GM15510 (cell line): ENCODE data around the gene OPN4.

Source experiments
- POLR2A ChIP-seq: IDR thresholded peaks from 3 replicates; pipeline ENCODE4 v1.6.1; 2011; ENCODE audit warnings: borderline replicate concordance; ENCODE audit not compliant: insufficient read length; ENCODE audit errors: extremely low read depth

Gene OPN4

DNA sequence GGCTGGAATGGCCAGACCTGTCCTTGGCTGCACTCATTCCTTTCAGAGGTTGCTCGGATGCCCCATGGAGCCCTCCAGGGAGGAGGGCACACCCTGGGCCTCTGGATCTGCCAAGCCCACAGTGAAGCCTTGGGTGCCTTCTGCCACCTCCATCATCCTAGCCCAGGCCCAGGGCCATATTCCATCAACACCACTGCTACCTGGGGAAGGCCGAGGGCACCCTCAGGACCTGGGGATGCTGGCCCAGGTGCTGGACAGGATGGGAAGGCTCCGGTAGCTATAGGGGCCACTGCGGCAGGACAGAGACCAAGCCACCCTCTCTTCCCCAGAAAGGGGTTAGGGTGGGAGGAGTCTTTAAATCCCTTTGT lies 810 bp downstream of the OPN4 start:
- no peak for TF ChIP-seq POLR2A

DNA sequence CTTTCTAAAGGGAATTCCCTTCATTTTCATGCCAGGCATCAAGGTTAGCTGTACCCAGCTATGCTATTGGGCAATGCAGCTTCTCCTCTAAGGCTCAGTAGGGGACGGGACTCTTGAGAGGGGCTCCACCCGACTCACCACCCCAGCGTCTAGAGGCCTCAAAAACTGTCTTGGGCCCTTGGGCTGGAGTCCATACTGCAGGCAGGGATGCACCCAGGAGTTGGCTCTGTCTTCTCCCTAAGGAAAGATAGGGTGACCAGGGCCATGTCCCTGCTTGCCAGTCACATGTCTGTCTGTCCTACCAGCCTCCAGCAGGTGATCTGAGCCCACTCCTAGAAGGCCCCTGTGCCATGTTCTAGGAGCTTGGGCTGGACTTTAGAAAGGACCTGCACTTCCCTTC lies 1.2 kb downstream of the OPN4 start:
- TF ChIP-seq POLR2A = no peak

DNA sequence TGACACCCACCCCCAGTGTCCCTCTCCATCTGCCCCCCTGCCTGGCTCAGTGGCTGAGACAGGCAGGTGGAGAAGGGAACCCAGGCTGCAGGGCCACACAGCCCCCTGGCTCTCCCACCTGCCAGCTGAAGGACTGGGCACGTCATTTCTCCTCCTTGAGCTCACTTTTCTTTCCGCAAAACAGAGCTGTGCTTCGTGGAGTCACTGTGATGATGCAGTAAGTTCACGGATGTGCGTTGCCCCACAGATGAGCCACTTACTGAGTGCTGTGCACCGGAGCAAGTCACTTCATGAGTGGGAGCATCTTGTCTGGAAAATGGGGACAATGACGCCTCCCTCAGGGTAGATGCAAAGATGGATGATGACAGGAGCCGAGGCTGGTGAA lies 2.7 kb downstream of the OPN4 start:
- TF ChIP-seq POLR2A = no peak

DNA sequence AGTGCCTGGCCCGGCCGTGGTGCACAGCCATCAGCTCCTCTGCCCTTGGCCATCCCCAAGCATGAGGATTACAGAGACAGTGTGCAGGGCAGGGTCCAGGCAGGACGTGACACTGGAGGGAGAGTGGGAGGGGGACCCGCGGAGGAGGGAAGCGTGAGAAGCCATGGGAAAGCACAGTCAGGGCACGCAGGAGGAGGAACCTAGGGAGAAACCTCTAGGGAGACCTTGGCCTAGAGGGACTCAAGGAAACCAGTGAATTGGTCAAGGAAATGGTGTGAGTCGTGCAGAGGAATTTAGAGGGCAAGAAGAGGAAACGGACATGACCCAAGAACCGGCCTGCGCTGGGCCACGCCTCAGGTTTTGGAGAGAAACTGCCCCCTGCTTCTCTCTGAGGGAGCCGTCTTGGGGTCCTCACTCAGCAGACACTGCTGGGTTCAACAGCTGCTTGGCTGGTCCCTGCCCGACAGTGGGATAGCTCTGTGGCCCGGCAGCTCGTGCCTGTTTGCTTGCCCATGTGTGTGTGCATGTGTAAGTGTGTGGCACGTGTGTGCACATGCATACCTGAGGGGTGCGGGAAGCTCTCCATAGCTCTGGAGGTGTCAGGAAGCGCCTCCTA lies 3.2 kb downstream of the OPN4 start:
- TF ChIP-seq POLR2A = no peak

DNA sequence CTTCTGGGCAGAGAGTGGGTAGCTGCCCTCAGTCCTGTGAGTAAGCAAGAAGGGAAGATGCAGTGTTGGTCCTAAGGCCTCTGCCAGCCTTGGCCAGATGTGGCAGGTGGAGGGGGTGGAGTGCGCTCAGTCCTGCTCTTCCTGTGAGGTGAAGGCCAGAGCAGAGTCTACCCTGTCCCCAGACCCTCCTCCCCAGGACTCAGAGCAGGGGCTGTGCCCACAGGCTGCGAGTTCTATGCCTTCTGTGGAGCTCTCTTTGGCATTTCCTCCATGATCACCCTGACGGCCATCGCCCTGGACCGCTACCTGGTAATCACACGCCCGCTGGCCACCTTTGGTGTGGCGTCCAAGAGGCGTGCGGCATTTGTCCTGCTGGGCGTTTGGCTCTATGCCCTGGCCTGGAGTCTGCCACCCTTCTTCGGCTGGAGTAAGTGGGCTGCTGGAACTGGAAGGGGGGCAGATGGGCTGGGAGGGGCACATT lies 4.0 kb downstream of the OPN4 start:
- TF ChIP-seq POLR2A = no peak

DNA sequence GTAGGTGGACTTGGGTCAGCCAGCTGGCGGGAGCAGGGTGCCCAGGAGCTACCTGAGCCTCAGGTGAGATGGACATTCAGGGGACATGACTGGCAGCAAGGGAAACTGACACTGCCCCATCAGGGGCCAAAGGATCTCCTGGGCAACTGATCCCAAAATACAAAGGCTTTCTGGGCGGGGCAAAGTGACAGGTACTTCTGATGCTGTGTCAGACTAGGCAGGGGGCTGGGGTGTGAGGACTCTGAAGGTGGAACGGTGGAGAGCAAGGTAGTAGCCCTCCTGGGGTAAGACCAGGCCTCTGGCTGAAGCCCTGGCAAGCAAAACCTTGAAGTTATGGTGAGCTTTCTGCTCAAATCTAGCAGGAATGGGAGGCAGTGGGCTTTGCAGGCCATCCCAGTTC lies 4.4 kb downstream of the OPN4 start:
- no peak for TF ChIP-seq POLR2A

DNA sequence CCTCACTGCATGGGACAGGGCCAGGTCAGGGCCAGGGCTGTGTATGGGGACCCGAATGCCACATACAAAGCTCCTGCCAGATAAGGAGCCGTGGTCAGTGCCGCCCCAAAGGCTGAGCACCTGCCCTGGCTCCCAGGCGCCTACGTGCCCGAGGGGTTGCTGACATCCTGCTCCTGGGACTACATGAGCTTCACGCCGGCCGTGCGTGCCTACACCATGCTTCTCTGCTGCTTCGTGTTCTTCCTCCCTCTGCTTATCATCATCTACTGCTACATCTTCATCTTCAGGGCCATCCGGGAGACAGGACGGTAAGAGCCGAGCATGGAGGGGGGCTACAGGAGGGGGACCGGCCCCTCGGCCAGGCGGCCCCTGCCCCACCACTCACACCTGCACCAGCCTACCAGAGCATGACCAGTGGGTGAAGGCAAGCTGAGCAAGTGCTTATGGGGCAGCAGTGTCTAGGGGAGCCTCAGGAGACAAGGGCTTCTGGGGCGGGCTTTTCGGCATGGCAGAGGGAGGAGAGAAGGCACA lies 4.9 kb downstream of the OPN4 start:
- TF ChIP-seq POLR2A = no peak

DNA sequence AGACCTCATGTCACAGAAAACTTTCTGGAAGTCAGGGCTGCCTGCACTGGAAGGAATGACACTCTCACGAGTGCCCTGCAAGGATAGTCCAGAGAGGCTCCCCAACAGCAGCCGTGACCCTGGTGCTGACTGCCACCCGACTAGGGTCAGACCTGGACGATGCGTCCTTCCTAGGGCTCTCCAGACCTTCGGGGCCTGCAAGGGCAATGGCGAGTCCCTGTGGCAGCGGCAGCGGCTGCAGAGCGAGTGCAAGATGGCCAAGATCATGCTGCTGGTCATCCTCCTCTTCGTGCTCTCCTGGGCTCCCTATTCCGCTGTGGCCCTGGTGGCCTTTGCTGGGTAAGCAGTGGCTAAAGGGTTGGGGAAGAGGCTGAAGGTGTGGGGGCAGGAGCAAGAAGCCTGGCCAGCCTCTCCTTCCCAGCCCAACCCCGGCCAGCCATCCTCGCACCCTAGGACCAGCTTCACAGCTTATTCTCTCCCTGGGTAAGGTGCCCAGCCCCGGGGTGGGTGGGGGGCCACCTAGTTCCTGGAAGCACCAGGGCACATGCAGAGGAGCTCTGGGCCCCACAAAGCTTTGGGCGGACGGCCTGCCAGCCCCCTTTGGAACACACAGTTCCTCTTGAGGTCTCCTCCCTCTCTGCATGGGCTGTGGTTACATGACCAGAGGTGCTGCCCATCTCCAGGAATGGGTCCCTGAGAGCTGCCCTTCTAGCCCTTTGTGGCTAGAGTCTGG lies 5.5 kb downstream of the OPN4 start:
- TF ChIP-seq POLR2A = no peak

DNA sequence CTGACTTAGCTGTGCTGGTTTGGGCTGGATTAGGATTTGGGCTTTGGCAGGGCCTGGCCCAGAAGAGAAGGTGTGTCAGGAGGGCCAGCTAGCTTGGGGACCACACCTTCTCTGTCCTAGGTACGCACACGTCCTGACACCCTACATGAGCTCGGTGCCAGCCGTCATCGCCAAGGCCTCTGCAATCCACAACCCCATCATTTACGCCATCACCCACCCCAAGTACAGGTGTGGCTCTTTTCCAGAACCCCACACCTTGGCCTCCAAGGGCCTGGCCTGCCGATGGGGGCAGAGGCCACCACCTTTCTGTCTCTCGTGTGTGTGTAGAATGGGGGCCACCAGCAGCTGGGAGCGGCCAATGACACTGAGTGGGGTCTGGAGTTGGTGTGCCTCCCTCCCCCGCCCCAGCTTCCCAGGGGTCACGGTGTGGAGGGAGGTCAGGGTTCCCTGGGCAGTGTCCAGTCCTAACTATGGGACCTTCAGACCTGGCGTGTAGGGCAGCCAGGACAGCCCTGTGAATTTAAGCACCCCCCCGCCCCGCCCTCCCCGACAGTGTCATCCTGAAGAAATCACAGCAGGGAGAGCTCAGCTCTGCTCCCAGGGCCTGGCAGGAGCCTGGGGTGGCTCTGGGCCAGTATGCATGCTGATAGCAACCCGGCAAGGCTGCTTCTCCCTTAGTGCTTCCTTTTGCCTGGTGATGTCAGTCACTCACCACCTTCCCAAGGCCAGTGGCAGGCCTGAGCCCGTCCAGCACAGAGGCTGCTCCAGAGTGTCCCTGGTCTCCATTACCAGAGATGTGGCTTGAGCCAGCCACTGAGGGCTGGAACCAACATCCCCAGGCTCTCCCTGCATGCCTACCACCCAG lies 7.0 kb downstream of the OPN4 start:
- TF ChIP-seq POLR2A = no peak

DNA sequence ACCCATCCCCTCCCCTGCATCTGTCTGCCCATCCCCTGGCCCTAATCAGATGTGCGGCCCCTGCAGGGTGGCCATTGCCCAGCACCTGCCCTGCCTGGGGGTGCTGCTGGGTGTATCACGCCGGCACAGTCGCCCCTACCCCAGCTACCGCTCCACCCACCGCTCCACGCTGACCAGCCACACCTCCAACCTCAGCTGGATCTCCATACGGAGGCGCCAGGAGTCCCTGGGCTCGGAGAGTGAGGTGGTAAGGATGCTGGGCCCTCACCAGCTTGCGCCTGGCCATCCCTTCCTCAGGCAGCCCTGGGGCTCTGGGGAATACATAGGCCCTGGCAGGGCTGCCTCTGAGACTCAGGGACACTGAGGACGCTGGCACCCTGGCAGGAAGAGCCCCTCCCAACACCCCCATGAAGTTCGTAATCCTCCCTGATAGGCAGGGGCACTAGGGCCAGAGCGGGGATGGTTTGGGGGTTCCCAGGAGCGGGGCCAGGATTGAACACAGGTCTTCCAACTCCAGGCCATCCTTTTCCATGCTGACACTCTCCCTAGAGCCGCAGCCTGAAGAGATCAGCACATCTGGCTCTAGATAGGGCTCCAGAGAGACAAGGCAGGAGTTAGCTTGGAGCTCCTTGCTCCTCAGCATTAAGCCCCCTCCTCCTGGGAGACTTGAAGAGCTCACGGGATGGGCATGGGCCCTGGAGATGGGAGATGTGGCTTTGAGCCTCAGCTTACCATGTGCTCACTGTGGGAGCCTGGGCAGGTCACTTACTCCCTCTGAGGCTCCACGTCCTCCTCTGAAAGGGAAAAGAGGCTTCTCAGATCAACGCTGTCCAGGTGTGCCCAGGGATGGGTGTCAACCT lies 8.1 kb downstream of the OPN4 start:
- no peak for TF ChIP-seq POLR2A

DNA sequence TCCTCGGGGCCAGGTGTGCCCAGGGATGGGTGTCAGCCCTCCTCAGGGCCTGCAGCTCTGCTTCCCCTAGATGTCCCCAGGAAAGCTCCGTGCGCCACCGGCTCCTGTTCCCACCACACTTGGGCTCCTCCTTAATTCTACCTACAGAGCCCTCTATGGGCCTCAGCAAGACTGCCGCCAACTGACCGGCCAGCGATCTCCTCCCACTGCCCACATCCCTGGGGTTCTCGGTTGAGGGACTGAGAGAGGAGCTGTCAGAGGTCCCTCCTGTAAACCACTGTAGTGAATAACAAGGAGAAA lies 8.6 kb downstream of the OPN4 start:
- no peak for TF ChIP-seq POLR2A

DNA sequence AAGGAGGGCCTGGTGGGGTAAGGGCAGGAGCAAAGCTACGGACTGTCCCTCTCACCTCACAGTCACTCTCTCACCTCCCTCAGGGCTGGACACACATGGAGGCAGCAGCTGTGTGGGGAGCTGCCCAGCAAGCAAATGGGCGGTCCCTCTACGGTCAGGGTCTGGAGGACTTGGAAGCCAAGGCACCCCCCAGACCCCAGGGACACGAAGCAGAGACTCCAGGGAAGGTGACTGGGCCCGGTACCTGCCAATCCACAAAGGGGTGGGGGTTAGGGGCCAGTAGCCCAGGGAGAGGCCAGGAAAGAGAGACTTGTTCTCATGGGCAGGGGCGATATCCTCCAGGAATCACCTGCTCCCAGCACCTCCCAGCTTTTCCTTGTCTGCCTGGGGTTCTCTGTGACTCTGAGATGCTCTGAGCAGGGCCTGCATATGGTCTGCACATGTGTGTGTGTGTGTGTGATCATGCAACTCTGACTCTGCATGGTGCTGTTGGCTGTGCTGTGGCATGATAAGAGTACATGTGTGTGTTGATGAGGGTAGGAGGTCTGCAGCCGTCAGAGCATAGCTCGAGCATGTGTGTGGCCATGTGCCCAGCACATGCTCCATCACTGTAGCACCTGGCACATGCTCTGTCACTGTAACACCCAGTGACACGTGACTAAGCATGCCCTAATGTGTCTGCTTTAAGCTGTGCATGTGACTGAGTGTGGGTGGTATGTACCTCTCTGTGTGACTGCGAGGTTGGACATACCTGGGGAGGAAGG lies 9.4 kb downstream of the OPN4 start:
- TF ChIP-seq POLR2A = no peak

DNA sequence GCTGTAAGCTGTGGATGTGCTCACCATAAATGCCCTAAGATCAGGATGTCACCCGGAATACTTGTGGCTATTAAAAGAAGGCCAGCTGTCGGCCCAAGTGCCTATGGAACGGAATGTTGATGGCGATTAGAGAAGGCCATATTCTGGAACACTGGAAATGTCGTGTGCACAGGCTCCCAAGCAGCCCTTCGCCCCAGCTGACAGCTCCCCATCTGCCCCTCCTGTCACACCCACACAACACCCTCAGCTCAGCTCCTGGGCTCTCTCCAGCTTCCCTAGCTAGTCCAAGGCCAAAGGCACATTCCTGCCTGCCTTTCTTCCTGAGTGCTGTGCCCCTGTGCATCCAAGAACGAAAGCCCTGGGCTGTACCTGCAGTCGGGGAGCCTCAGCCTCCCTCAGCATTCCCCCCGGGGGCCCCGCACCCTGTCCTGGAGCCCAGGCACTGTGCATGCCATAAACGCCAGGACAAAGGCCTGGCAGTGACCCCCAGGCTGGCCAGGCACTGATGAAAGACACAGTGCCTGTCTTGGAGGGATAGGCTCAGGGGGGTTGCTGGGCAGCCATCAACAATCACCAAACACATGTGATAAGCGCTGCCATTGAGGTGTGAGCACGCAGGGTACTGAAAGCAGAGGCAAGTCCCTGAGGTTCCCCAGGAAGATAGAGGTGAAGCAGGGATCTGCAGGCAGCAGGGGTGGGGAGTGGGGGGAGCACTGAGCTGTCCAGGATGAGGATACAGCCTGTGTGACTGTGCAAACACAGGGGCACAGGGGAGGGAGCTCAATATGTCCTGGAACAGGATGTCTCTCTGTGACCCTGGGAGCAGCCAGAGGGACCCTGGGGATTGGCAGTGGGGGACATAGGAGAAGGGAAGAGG lies 10.2 kb downstream of the OPN4 start:
- TF ChIP-seq POLR2A = no peak

DNA sequence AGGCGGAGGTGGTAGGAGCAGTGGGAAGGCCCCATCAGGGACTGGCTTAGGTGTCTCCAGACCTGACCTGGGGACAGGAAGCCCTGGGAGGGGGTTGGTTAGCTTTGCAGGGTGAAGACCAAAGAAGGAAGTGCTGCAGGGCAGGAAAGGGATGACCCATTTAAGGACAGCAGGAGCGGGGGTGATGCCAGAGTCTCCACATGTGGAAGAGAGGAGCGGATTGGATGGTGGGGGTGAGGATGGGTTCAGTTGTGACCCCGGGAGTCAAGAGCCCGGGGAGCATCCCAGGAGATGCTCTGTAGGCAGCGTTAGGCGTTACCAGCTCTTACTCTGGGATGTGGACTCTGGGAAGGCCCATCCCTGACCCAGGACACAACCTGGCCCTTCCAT lies 10.9 kb downstream of the OPN4 start:
- no peak for TF ChIP-seq POLR2A

DNA sequence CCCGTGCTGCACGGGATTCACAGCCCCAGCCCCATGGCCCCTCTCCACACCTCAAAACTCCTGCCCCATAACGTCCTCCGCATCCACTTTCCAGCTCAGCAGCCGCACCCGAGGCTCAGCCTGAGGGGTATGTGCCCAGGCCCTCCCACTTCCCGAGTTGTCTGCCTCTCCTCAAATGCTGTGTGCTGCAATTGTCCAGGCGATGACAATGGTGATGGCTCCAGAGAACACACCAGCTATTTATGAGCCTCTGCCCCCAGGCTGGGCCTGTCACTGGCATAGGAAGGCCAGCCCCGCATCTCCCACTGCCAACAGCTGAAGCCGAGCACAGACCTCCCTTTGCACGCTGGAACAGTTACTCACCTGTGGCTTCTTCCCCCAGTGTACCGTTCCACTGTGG lies 11.5 kb downstream of the OPN4 start:
- no peak for TF ChIP-seq POLR2A
